GM12878 (cell line): ENCODE data around the gene EIF6.

Source experiments
- BCL11A ChIP-seq: IDR thresholded peaks from 2 replicates; pipeline ENCODE4 v1.6.1; 2011; ENCODE audit warnings: low read depth, low read length
- CTCF ChIP-seq, 3 experiments: IDR thresholded peaks in 2 of 3; conservative IDR thresholded peaks in 1 of 3; 2 replicates each; pipeline ENCODE4 v1.5.1; 2011; ENCODE audit warnings: low read depth in 3 of 3, low read length in 3 of 3, mild to moderate bottlenecking in 3 of 3, control low read depth in 2 of 3, moderate library complexity in 2 of 3, inconsistent platforms in 1 of 3, mixed read lengths in 1 of 3; ENCODE audit not compliant: control insufficient read depth in 2 of 3, insufficient read depth in 1 of 3; ENCODE audit errors: extremely low read depth in 1 of 3
- EP300 ChIP-seq, 2 experiments: fragments of 150-350 bp in 1 of 2; IDR thresholded peaks; 2 replicates each; pipeline ENCODE4 v1.6.1; 2011 to 2012; ENCODE audit warnings: low read depth in 2 of 2, low read length in 2 of 2, borderline replicate concordance in 1 of 2, improper control_type of control experiment in 1 of 2, inconsistent platforms in 1 of 2; ENCODE audit not compliant: control insufficient read depth in 1 of 2
- GABPA ChIP-seq: IDR thresholded peaks from 2 replicates; pipeline ENCODE4 v1.6.1; 2014; ENCODE audit warnings: antibody characterized with exemption, low read depth, mild to moderate bottlenecking, inconsistent platforms
- MEF2A ChIP-seq: IDR thresholded peaks from 2 replicates; pipeline ENCODE4 v1.6.1; 2011; ENCODE audit warnings: low read depth, mild to moderate bottlenecking, low read length, moderate library complexity; ENCODE audit not compliant: insufficient read depth
- MYC ChIP-seq: IDR thresholded peaks from 2 replicates; pipeline ENCODE4 v1.6.1; 2011; ENCODE audit warnings: mild to moderate bottlenecking, low read length, moderate library complexity, inconsistent platforms; ENCODE audit not compliant: insufficient read depth, insufficient replicate concordance, insufficient read length, severe bottlenecking
- NR2C2 ChIP-seq: IDR thresholded peaks from 2 replicates; pipeline ENCODE4 v1.6.1; 2011; ENCODE audit warnings: borderline replicate concordance, low read depth; ENCODE audit not compliant: control insufficient read depth, insufficient read length
- PAX5 ChIP-seq: IDR thresholded peaks from 2 replicates; pipeline ENCODE4 v1.6.1; 2011; ENCODE audit warnings: low read depth, low read length, borderline replicate concordance
- RAD21 ChIP-seq: IDR thresholded peaks from 2 replicates; pipeline ENCODE4 v1.6.1; 2011; ENCODE audit warnings: mild to moderate bottlenecking, low read depth, low read length, moderate library complexity; ENCODE audit not compliant: insufficient read depth
- SRF ChIP-seq, 2 experiments: IDR thresholded peaks; 2 replicates each; pipeline ENCODE4 v1.6.1; 2011; ENCODE audit warnings: low read depth in 2 of 2, low read length in 2 of 2, mild to moderate bottlenecking in 1 of 2, moderate library complexity in 1 of 2

GRCh38 chr20:35284992-35285805 is 627 bp upstream of the EIF6 start:
- TF ChIP-seq NR2C2 (no peak), CTCF (IDR thresholded peaks at IDR 0.05 in 2 of 3, conservative IDR thresholded peaks at IDR 0.05 in 1 of 3; ENCODE audit: control insufficient read depth in 2 of 3, extremely low read depth in 1 of 3, insufficient read depth in 1 of 3, low read depth in 3 of 3, low read length in 3 of 3) (no peak), BCL11A (no peak), EP300 (IDR thresholded peaks at IDR 0.05; ENCODE audit: borderline replicate concordance in 1 of 2, control insufficient read depth in 1 of 2, low read depth in 2 of 2, low read length in 2 of 2) (no peak), MEF2A (no peak), MYC (no peak), GABPA (no peak), RAD21 (no peak), PAX5 (no peak), SRF (IDR thresholded peaks at IDR 0.05; ENCODE audit: low read depth in 2 of 2, low read length in 2 of 2) (no peak)
